ENCODE data around the gene PTPRF.

PTPRF gene

DNA sequence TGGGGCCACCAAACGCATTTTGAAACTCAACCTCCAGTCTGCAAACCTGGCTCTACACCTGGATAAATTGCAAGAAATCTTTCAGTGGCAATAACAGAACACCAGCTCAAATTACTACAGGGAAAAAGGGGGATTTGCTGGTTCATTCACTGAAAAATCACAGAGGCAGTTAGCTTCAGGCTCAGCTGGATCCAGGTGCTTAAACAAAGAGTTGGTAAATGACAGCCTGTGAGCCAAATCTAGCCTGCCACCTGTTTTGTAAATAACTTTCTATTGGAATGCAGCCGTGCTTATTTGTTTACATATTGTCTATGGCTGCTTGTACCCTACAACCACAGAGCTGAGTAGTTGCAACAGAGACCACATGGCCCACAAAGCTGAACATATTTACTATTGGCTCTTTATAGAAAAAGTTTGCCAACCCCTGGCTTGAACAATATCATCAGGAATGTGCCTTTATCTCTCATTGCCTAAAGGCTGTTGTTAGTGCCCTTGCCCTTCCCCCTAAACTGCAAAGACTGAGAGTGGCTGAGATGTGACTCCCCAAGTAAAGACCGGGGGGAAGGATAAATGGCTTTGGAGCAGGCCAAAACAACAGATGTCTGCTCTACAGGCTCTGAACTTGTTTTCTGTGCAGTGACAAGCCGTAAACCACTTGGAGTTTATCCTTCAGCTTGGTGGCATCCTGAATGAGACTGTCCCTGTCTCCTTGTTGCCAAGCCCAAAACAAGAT is 21.5 kb upstream of the PTPRF start:
- WGBS, 2 donors (ENCODE audit: extremely low coverage in 2 of 2, insufficient read length in 2 of 2, insufficient replicate concordance in 1 of 2) = no CpG with 5 or more reads among the region's 4 CpGs
- H3K4me2 ChIP-seq (ENCODE audit: insufficient read depth, low read length, poor library complexity, severe bottlenecking) = no peak overlapping the region
- no peak overlapping the region for H3K18ac ChIP-seq (ENCODE audit: low read length)
- H3K79me1 ChIP-seq (ENCODE audit: low read depth, low read length) = no peaks in the 10 kb centered on the region
- no peak overlapping the region for H4K8ac ChIP-seq (ENCODE audit: low read depth, low read length)
- H3K4me1 ChIP-seq (ENCODE audit: control insufficient read depth in 2 of 2, insufficient read depth in 1 of 2, low read depth in 1 of 2, low read length in 2 of 2) = no peaks in the 10 kb centered on the region
- H3K9ac ChIP-seq (ENCODE audit: low read depth, low read length, poor library complexity) = no peak overlapping the region
- H2AK5ac ChIP-seq (ENCODE audit: low read depth, low read length) = no peak overlapping the region
- no peak overlapping the region for H2BK5ac ChIP-seq (ENCODE audit: low read length)
- no peak overlapping the region for H3K27ac ChIP-seq (replicated peaks; ENCODE audit: low read length)
- H3K9me3 ChIP-seq (replicated peaks in 1 of 2; ENCODE audit: control insufficient read depth in 2 of 2, insufficient read depth in 1 of 2, low read depth in 1 of 2, low read length in 2 of 2) = no peaks in the 10 kb centered on the region
- no peak overlapping the region for H3K4me3 ChIP-seq (ENCODE audit: low read length in 2 of 2)
- no peak overlapping the region for H2BK120ac ChIP-seq (ENCODE audit: low read depth, low read length)
- H3K27me3 ChIP-seq (ENCODE audit: control insufficient read depth in 3 of 3, insufficient read depth in 3 of 3, low read depth in 1 of 3, low read length in 3 of 3) = peaks cover 0 to 31% (median 0%) of the 10 kb centered on the region in 3 experiments
- H2BK12ac ChIP-seq (ENCODE audit: low read length) = no peak overlapping the region
- no peak overlapping the region for H2BK15ac ChIP-seq (ENCODE audit: low read length)
- DNase-seq (ENCODE audit: low spot score) = no peak
- no peaks in the 10 kb centered on the region for H3K36me3 ChIP-seq (replicated peaks in 1 of 2; ENCODE audit: control insufficient read depth in 2 of 2, insufficient read depth in 2 of 2, low read length in 2 of 2)
- H2AFZ ChIP-seq (ENCODE audit: low read length) = no peak overlapping the region
- no peak overlapping the region for H3K14ac ChIP-seq (ENCODE audit: low read length)
- H4K91ac ChIP-seq (ENCODE audit: low read depth, low read length, poor library complexity) = no peak overlapping the region
- H3K4ac ChIP-seq (ENCODE audit: low read length) = no peak overlapping the region
- no peak overlapping the region for H3K23ac ChIP-seq (ENCODE audit: low read depth, low read length, poor library complexity)

DNA sequence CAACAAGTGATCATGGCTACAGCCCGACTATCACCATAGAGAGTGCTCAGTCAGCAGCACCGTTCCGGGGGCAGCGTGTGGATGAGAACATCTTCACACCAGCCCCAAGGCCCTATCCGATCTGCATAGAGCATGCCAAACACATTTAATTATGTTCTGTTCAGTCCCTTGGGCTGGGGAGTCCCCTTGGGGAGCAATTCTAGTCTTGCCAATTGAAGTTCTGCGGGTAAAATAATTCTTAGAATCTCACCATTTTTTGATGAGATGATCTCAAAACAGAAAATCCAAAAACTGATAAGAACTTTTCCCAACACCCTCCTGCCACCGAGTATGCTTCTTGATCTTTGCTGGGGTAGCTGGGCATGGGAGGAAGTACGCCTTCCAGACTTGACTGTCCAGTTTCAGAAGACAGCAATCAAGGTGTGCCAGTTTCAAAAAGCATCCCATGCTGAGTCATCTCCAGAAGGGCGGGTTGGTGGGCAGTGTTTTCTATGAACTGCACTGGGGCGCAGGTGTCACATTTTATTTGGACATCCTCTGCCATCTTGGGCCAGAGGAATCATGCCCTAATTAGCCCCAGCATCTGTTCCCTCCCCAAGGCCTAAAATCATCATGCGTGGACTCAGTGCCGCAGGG is 20.8 kb upstream of the PTPRF start:
- no peak overlapping the region for H2BK120ac ChIP-seq (ENCODE audit: low read depth, low read length)
- H3K4me3 ChIP-seq (ENCODE audit: low read length in 2 of 2) = peak overlapping the region in 1 of 2 donors; percentile 11
- H2AFZ ChIP-seq (ENCODE audit: low read length) = no peak overlapping the region
- no peaks in the 10 kb centered on the region for H3K79me1 ChIP-seq (ENCODE audit: low read depth, low read length)
- no peak overlapping the region for H3K4me2 ChIP-seq (ENCODE audit: insufficient read depth, low read length, poor library complexity, severe bottlenecking)
- H3K23ac ChIP-seq (ENCODE audit: low read depth, low read length, poor library complexity) = no peak overlapping the region
- H4K8ac ChIP-seq (ENCODE audit: low read depth, low read length) = no peak overlapping the region
- H2BK5ac ChIP-seq (ENCODE audit: low read length) = no peak overlapping the region
- no peak overlapping the region for H2BK15ac ChIP-seq (ENCODE audit: low read length)
- no peaks in the 10 kb centered on the region for H3K4me1 ChIP-seq (ENCODE audit: control insufficient read depth in 2 of 2, insufficient read depth in 1 of 2, low read depth in 1 of 2, low read length in 2 of 2)
- no CpG with 5 or more reads among the region's 12 CpGs for WGBS, 2 donors (ENCODE audit: extremely low coverage in 2 of 2, insufficient read length in 2 of 2, insufficient replicate concordance in 1 of 2)
- no peak overlapping the region for H3K9ac ChIP-seq (ENCODE audit: low read depth, low read length, poor library complexity)
- H3K14ac ChIP-seq (ENCODE audit: low read length) = no peak overlapping the region
- no peak overlapping the region for H2BK12ac ChIP-seq (ENCODE audit: low read length)
- H3K27ac ChIP-seq (replicated peaks; ENCODE audit: low read length) = no peak overlapping the region
- no peaks in the 10 kb centered on the region for H3K9me3 ChIP-seq (replicated peaks in 1 of 2; ENCODE audit: control insufficient read depth in 2 of 2, insufficient read depth in 1 of 2, low read depth in 1 of 2, low read length in 2 of 2)
- peaks cover 0 to 31% (median 0%) of the 10 kb centered on the region in 3 experiments for H3K27me3 ChIP-seq (ENCODE audit: control insufficient read depth in 3 of 3, insufficient read depth in 3 of 3, low read depth in 1 of 3, low read length in 3 of 3)
- H3K4ac ChIP-seq (ENCODE audit: low read length) = no peak overlapping the region
- H2AK5ac ChIP-seq (ENCODE audit: low read depth, low read length) = no peak overlapping the region
- H4K91ac ChIP-seq (ENCODE audit: low read depth, low read length, poor library complexity) = no peak overlapping the region
- no peaks in the 10 kb centered on the region for H3K36me3 ChIP-seq (replicated peaks in 1 of 2; ENCODE audit: control insufficient read depth in 2 of 2, insufficient read depth in 2 of 2, low read length in 2 of 2)
- DNase-seq (ENCODE audit: low spot score) = no peak
- H3K18ac ChIP-seq (ENCODE audit: low read length) = no peak overlapping the region

DNA sequence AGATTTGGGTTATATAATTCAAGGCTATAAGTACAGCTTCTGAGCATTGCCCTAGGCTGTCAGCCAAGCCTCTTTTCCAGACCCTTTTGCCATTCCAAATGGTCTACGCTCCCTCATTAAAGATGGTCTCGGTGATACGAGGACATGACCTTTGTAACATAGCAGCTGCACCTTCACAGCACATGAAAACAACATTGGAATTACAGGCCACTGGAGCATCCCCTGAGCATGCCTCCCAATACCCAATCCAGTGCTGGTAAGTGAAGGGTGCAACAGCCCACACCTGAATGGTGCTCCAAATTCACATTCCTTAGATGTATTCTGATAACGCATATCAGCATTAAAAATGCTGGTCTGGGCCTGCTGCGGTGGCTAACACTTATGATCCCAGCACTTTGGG is 20.1 kb upstream of the PTPRF start:
- H3K14ac ChIP-seq (ENCODE audit: low read length) = no peak overlapping the region
- no peak overlapping the region for H2BK5ac ChIP-seq (ENCODE audit: low read length)
- no peak overlapping the region for H2AK5ac ChIP-seq (ENCODE audit: low read depth, low read length)
- no peak overlapping the region for H2BK120ac ChIP-seq (ENCODE audit: low read depth, low read length)
- H3K4ac ChIP-seq (ENCODE audit: low read length) = no peak overlapping the region
- H3K4me2 ChIP-seq (ENCODE audit: insufficient read depth, low read length, poor library complexity, severe bottlenecking) = no peak overlapping the region
- H4K91ac ChIP-seq (ENCODE audit: low read depth, low read length, poor library complexity) = no peak overlapping the region
- no peak overlapping the region for H3K18ac ChIP-seq (ENCODE audit: low read length)
- no peak overlapping the region for H3K23ac ChIP-seq (ENCODE audit: low read depth, low read length, poor library complexity)
- H3K9ac ChIP-seq (ENCODE audit: low read depth, low read length, poor library complexity) = no peak overlapping the region
- no peaks in the 10 kb centered on the region for H3K9me3 ChIP-seq (replicated peaks in 1 of 2; ENCODE audit: control insufficient read depth in 2 of 2, insufficient read depth in 1 of 2, low read depth in 1 of 2, low read length in 2 of 2)
- no CpG with 5 or more reads among the region's 5 CpGs for WGBS, 2 donors (ENCODE audit: extremely low coverage in 2 of 2, insufficient read length in 2 of 2, insufficient replicate concordance in 1 of 2)
- no peak overlapping the region for H4K8ac ChIP-seq (ENCODE audit: low read depth, low read length)
- no peaks in the 10 kb centered on the region for H3K4me1 ChIP-seq (ENCODE audit: control insufficient read depth in 2 of 2, insufficient read depth in 1 of 2, low read depth in 1 of 2, low read length in 2 of 2)
- no peak overlapping the region for H2BK15ac ChIP-seq (ENCODE audit: low read length)
- no peaks in the 10 kb centered on the region for H3K79me1 ChIP-seq (ENCODE audit: low read depth, low read length)
- no peak overlapping the region for H3K27ac ChIP-seq (replicated peaks; ENCODE audit: low read length)
- no peak overlapping the region for H2BK12ac ChIP-seq (ENCODE audit: low read length)
- DNase-seq (ENCODE audit: low spot score) = no peak
- no peak overlapping the region for H2AFZ ChIP-seq (ENCODE audit: low read length)
- H3K27me3 ChIP-seq (ENCODE audit: control insufficient read depth in 3 of 3, insufficient read depth in 3 of 3, low read depth in 1 of 3, low read length in 3 of 3) = peaks cover 0 to 26% (median 0%) of the 10 kb centered on the region in 3 experiments
- H3K36me3 ChIP-seq (replicated peaks in 1 of 2; ENCODE audit: control insufficient read depth in 2 of 2, insufficient read depth in 2 of 2, low read length in 2 of 2) = no peaks in the 10 kb centered on the region
- no peak overlapping the region for H3K4me3 ChIP-seq (ENCODE audit: low read length in 2 of 2)

DNA sequence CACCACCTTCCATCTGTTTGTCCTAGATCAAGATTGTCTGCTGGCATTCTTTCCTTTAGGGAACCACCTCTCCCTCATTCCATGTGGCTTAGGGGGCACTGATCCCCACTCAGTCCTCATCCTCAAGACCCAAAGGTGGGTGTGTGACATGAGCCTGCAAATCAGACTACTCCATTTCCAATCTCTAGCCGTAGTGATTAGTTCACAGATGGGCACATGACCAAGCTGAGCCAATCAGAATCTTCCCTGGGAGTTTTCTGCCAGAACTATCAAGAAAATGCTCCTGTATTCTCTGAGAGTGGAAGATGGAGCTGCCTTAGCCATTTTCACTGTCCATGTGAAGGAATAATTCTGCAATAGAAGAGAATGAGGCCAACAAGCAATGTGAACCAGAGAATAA is 19.3 kb upstream of the PTPRF start:
- no peaks in the 10 kb centered on the region for H3K9me3 ChIP-seq (replicated peaks in 1 of 2; ENCODE audit: control insufficient read depth in 2 of 2, insufficient read depth in 1 of 2, low read depth in 1 of 2, low read length in 2 of 2)
- no peak overlapping the region for H3K18ac ChIP-seq (ENCODE audit: low read length)
- H2BK12ac ChIP-seq (ENCODE audit: low read length) = no peak overlapping the region
- no peak overlapping the region for H3K4me3 ChIP-seq (ENCODE audit: low read length in 2 of 2)
- H3K4ac ChIP-seq (ENCODE audit: low read length) = no peak overlapping the region
- H3K27ac ChIP-seq (replicated peaks; ENCODE audit: low read length) = no peak overlapping the region
- no peaks in the 10 kb centered on the region for H3K79me1 ChIP-seq (ENCODE audit: low read depth, low read length)
- no peaks in the 10 kb centered on the region for H3K36me3 ChIP-seq (replicated peaks in 1 of 2; ENCODE audit: control insufficient read depth in 2 of 2, insufficient read depth in 2 of 2, low read length in 2 of 2)
- WGBS, 2 donors (ENCODE audit: extremely low coverage in 2 of 2, insufficient read length in 2 of 2, insufficient replicate concordance in 1 of 2) = no CpG with 5 or more reads among the region's 1 CpG
- no peak for DNase-seq (ENCODE audit: low spot score)
- no peak overlapping the region for H3K9ac ChIP-seq (ENCODE audit: low read depth, low read length, poor library complexity)
- no peak overlapping the region for H3K14ac ChIP-seq (ENCODE audit: low read length)
- H2AFZ ChIP-seq (ENCODE audit: low read length) = no peak overlapping the region
- H3K27me3 ChIP-seq (ENCODE audit: control insufficient read depth in 3 of 3, insufficient read depth in 3 of 3, low read depth in 1 of 3, low read length in 3 of 3) = peaks cover 0 to 19% (median 0%) of the 10 kb centered on the region in 3 experiments
- no peak overlapping the region for H3K4me2 ChIP-seq (ENCODE audit: insufficient read depth, low read length, poor library complexity, severe bottlenecking)
- no peak overlapping the region for H2BK120ac ChIP-seq (ENCODE audit: low read depth, low read length)
- no peak overlapping the region for H4K8ac ChIP-seq (ENCODE audit: low read depth, low read length)
- H4K91ac ChIP-seq (ENCODE audit: low read depth, low read length, poor library complexity) = no peak overlapping the region
- no peak overlapping the region for H2AK5ac ChIP-seq (ENCODE audit: low read depth, low read length)
- no peak overlapping the region for H3K23ac ChIP-seq (ENCODE audit: low read depth, low read length, poor library complexity)
- no peak overlapping the region for H2BK5ac ChIP-seq (ENCODE audit: low read length)
- no peaks in the 10 kb centered on the region for H3K4me1 ChIP-seq (ENCODE audit: control insufficient read depth in 2 of 2, insufficient read depth in 1 of 2, low read depth in 1 of 2, low read length in 2 of 2)
- H2BK15ac ChIP-seq (ENCODE audit: low read length) = no peak overlapping the region
